Measurements from ENCODE around the gene C1QA.
A peak's percentile ranks its signal among the peaks of the same experiment; 100 is the strongest.

Gene C1QA

GRCh38 chr1:22643381-22643780, 7.0 kb downstream of the C1QA start, which contains the start of gene C1QC:
Gene C1QC, plus strand, starts transcription at chr1:22643633. Its CDS starts 391 bp downstream, at chr1:22644024.
- H3K27me3 Mint-ChIP-seq = peaks cover 63% of the 10 kb centered on the region
- no peaks in the 10 kb centered on the region for H3K36me3 Mint-ChIP-seq
- H3K4me1 Mint-ChIP-seq = no peaks in the 10 kb centered on the region
- ATAC-seq = no peak
- H3K27ac Mint-ChIP-seq = no peak within 1 kb of the TSS
- H3K9me3 Mint-ChIP-seq = no peaks in the 10 kb centered on the region
- no peak within 1 kb of the TSS for H3K4me3 Mint-ChIP-seq

DNA sequence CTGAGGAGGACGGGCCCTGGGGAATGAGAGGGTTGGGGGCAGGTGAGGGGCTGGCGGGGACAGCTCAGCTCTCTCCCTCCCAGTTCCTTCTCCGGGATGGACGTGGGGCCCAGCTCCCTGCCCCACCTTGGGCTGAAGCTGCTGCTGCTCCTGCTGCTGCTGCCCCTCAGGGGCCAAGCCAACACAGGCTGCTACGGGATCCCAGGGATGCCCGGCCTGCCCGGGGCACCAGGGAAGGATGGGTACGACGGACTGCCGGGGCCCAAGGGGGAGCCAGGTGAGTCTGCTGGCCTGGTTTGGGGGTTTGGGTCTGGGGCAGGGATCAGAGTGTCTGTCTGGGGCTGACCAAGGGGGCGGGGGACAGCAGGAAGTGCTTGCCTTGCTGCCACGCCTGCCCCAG, 7.5 kb downstream of the C1QA start:
- no peak overlapping the region for H3K4me3 Mint-ChIP-seq
- no peak for ATAC-seq
- H3K36me3 Mint-ChIP-seq = no peaks in the 10 kb centered on the region
- no peaks in the 10 kb centered on the region for H3K4me1 Mint-ChIP-seq
- no peak overlapping the region for H3K27ac Mint-ChIP-seq
- peaks cover 60% of the 10 kb centered on the region for H3K27me3 Mint-ChIP-seq
- H3K9me3 Mint-ChIP-seq = no peaks in the 10 kb centered on the region

- Mint-ChIP-seq H3K36me3 (no peaks in the 10 kb centered on the region), H3K27ac (no peak overlapping the region), H3K27me3 (peaks cover 49% of the 10 kb centered on the region), H3K4me1 (no peaks in the 10 kb centered on the region), H3K4me3 (no peak overlapping the region), H3K9me3 (no peaks in the 10 kb centered on the region)
- no peak for ATAC-seq
These were observed 9.5 kb downstream of the C1QA start for GRCh38 chr1:22645931-22646330.

DNA sequence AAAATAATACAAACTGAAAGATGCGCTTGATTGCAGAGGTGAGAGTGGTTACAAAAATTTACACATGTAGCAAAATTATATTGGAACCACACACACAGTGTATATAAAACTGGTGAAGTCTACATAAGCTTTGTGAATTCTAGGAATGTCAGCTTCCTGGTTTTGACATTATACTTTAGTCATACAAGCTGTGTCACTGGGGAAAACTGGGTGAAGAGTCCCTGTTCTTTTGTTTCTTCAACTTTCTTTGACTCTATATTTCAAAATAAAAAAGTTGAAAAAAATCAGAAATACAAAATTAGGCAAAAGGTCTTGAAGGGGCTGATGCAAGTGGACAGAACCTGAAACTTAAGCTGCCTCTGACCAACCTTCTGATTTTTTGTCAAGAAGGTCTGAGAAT, 10.0 kb downstream of the C1QA start:
- no peak overlapping the region for H3K27ac Mint-ChIP-seq
- no peak overlapping the region for H3K4me3 Mint-ChIP-seq
- no peaks in the 10 kb centered on the region for H3K36me3 Mint-ChIP-seq
- H3K27me3 Mint-ChIP-seq = peaks cover 44% of the 10 kb centered on the region
- H3K4me1 Mint-ChIP-seq = no peaks in the 10 kb centered on the region
- ATAC-seq = no peak
- no peaks in the 10 kb centered on the region for H3K9me3 Mint-ChIP-seq

GRCh38 chr1:22650089-22650693, 13.8 kb downstream of the C1QA start:
- no peak for ATAC-seq
- H3K27me3 Mint-ChIP-seq = peaks cover 32% of the 10 kb centered on the region
- H3K36me3 Mint-ChIP-seq = no peaks in the 10 kb centered on the region
- no peak overlapping the region for H3K4me3 Mint-ChIP-seq
- no peaks in the 10 kb centered on the region for H3K4me1 Mint-ChIP-seq
- H3K27ac Mint-ChIP-seq = no peak overlapping the region
- no peaks in the 10 kb centered on the region for H3K9me3 Mint-ChIP-seq

DNA sequence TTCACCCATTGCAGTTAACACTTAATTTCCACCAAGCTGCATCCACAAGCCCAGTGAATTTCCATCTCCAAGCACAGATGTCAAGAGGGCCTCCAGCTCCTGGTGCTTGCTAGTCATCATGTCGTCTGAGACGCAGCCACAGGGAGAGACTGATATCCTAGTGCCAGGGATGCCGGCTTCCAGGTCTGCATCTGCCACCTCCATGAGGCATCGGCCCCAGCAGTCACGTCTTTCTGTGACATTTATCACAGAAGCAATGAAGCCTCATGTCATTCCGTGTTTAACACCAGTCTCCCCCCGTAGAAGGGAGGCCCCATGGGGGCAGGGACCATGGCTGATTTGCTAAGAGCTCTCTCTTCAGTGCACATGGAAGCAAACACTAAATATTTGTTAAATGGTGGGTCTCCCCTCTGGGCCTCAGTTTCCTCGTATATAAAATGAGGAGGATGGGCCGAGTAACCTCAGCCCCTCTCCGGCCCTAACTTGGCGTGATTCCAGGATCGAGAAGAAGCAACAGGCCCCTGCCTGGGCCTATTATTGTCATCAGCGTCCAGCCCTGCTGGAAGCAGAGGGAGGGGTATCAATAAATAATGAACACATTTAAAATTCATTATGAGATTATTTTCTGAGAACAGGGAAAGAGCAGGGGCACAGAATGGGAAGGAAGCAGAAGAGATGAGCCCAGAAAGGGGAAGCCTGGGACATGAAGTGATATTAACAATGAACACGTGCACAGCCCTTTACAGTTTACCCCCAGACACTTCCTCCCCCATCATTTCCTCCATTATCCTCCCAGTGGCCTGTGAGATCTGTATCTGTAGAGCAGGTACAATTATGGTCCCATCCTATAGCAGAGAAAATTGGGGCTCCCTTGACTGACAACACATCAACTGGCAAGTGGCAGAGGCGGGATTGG, 15.8 kb downstream of the C1QA start:
- Mint-ChIP-seq H3K36me3 (no peaks in the 10 kb centered on the region), H3K4me1 (no peaks in the 10 kb centered on the region), H3K9me3 (no peaks in the 10 kb centered on the region), H3K27me3 (peaks cover 40% of the 10 kb centered on the region), H3K27ac (no peak overlapping the region), H3K4me3 (no peak overlapping the region)
- no peak for ATAC-seq

GRCh38 chr1:22652881-22653316, 16.5 kb downstream of the C1QA start, which contains the start of gene C1QB:
Gene C1QB, plus strand, starts transcription at chr1:22653236. Its CDS starts 6,227 bp downstream, at chr1:22659463.
- H3K27me3 Mint-ChIP-seq = peaks cover 45% of the 10 kb centered on the region
- H3K36me3 Mint-ChIP-seq = no peaks in the 10 kb centered on the region
- no peak within 1 kb of the TSS for H3K27ac Mint-ChIP-seq
- H3K9me3 Mint-ChIP-seq = no peaks in the 10 kb centered on the region
- H3K4me3 Mint-ChIP-seq = no peak within 1 kb of the TSS
- no peaks in the 10 kb centered on the region for H3K4me1 Mint-ChIP-seq
- ATAC-seq = no peak

- Mint-ChIP-seq H3K4me1 (no peaks in the 10 kb centered on the region), H3K36me3 (no peaks in the 10 kb centered on the region), H3K27me3 (peaks cover 61% of the 10 kb centered on the region), H3K9me3 (peaks cover 8% of the 10 kb centered on the region), H3K4me3 (no peak overlapping the region), H3K27ac (no peak overlapping the region)
- no peak for ATAC-seq
These were observed 18.3 kb downstream of the C1QA start for GRCh38 chr1:22654692-22655091.

GRCh38 chr1:22658385-22659163, 22.1 kb downstream of the C1QA start:
- no peak overlapping the region for H3K27ac Mint-ChIP-seq
- no peak overlapping the region for H3K4me3 Mint-ChIP-seq
- H3K27me3 Mint-ChIP-seq = peaks cover 65% of the 10 kb centered on the region
- no peaks in the 10 kb centered on the region for H3K36me3 Mint-ChIP-seq
- ATAC-seq = no peak
- peaks cover 8% of the 10 kb centered on the region for H3K9me3 Mint-ChIP-seq
- H3K4me1 Mint-ChIP-seq = no peaks in the 10 kb centered on the region

DNA sequence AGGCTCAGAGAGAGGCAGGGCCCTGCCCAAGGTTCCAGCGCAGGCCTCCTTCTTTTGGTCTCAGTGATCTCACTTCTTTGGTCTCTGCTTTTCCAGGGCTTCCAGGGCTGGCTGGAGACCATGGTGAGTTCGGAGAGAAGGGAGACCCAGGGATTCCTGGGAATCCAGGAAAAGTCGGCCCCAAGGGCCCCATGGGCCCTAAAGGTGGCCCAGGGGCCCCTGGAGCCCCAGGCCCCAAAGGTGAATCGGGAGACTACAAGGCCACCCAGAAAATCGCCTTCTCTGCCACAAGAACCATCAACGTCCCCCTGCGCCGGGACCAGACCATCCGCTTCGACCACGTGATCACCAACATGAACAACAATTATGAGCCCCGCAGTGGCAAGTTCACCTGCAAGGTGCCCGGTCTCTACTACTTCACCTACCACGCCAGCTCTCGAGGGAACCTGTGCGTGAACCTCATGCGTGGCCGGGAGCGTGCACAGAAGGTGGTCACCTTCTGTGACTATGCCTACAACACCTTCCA, 24.4 kb downstream of the C1QA start:
- H3K4me3 Mint-ChIP-seq = no peak overlapping the region
- H3K36me3 Mint-ChIP-seq = no peaks in the 10 kb centered on the region
- H3K27me3 Mint-ChIP-seq = peaks cover 73% of the 10 kb centered on the region
- H3K27ac Mint-ChIP-seq = no peak overlapping the region
- H3K4me1 Mint-ChIP-seq = no peaks in the 10 kb centered on the region
- peaks cover 8% of the 10 kb centered on the region for H3K9me3 Mint-ChIP-seq
- ATAC-seq = no peak

DNA sequence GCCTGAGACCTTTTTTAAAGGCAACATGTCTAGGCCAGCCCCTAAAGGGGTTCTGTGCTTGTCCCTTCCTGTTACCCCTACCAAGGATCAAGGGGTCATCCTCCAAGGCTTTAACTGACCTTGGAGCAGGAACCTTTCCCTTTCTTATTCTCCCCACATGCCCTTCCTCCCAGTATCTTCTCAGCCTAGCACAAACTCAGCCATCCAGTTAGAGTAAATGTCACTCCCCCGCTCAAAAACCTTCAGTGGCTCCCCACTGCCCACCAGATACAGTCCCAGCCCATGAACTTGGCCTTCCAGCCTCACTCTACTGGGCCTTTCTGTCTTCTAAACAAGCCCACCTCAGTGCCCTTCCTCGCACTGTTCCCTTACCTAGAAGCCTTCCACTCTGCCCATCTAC, 25.5 kb downstream of the C1QA start:
- H3K36me3 Mint-ChIP-seq = no peaks in the 10 kb centered on the region
- no peaks in the 10 kb centered on the region for H3K4me1 Mint-ChIP-seq
- H3K27me3 Mint-ChIP-seq = peaks cover 62% of the 10 kb centered on the region
- H3K4me3 Mint-ChIP-seq = no peak overlapping the region
- no peak overlapping the region for H3K27ac Mint-ChIP-seq
- ATAC-seq = no peak
- H3K9me3 Mint-ChIP-seq = peaks cover 8% of the 10 kb centered on the region

GRCh38 chr1:22662318-22662717, 25.9 kb downstream of the C1QA start:
- ATAC-seq = peak; percentile 26
- Mint-ChIP-seq H3K27me3 (peaks cover 58% of the 10 kb centered on the region), H3K9me3 (peaks cover 8% of the 10 kb centered on the region), H3K4me1 (no peaks in the 10 kb centered on the region), H3K36me3 (no peaks in the 10 kb centered on the region), H3K4me3 (no peak overlapping the region), H3K27ac (no peak overlapping the region)

DNA sequence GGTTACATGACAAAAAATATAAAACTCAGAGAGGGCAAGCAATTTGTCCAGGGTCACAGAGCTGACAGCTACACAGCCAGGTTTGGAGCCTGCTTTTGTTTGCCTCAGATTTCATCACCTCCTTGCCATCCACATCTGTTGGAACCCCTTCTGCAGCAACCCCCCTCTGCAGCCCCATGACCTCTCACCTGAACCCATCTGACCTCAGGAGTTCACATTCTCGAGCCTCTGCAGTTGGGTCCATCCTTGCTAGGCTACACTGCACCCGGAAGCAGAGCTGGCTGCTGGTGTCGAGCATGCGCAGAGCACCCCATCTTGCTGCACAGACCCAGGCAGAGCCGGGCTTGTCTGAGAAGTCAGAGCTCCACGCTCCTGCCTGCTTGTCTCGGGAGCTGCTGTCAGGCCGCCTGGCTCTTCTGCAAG, 26.6 kb downstream of the C1QA start:
- Mint-ChIP-seq H3K9me3 (peaks cover 8% of the 10 kb centered on the region), H3K27ac (no peak overlapping the region), H3K36me3 (no peaks in the 10 kb centered on the region), H3K4me3 (no peak overlapping the region), H3K4me1 (no peaks in the 10 kb centered on the region), H3K27me3 (peaks cover 53% of the 10 kb centered on the region)
- ATAC-seq = no peak

DNA sequence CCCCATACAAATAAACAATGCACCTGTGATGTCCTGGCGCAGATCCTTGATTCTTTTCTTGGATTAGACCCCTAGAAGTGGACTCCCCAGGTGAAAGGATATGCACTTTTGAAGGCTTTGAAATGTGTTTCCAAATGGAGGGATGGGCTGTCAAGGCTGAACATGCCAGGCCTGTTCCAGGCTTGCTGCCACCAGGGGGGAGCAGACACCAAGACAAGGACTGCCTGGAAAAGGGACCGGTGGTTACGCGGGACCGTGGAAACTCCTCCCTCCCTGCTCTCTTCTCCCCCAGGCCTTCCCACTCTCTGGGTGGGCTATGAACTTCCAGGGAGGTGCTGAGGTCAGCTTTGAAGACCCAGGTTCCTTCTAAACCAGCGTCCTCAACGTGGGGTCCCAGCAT, 29.3 kb downstream of the C1QA start:
- H3K4me3 Mint-ChIP-seq = no peak overlapping the region
- H3K27ac Mint-ChIP-seq = no peak overlapping the region
- H3K9me3 Mint-ChIP-seq = no peaks in the 10 kb centered on the region
- no peaks in the 10 kb centered on the region for H3K36me3 Mint-ChIP-seq
- peaks cover 55% of the 10 kb centered on the region for H3K27me3 Mint-ChIP-seq
- H3K4me1 Mint-ChIP-seq = no peaks in the 10 kb centered on the region
- ATAC-seq = no peak

DNA sequence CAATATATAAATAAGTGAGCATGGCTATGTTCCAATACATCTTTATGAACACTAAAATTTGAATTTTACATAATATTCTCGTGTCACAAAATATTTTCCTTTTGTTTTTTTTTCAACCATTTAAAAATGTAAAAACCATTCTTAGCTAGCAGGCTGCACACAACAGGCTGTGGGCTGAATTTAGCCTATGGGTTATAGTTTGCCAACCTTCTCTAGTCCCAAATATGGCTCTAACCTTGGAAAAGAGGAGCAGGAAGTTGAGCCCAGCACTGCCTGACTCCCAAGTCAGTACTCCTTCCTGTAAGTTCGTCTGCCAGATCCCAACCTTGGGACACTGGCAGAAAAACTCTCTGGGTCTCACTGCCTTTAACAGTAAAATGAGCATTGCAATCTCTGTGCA, 30.0 kb downstream of the C1QA start:
- ATAC-seq = no peak
- H3K27ac Mint-ChIP-seq = no peak overlapping the region
- H3K4me3 Mint-ChIP-seq = no peak overlapping the region
- H3K4me1 Mint-ChIP-seq = no peaks in the 10 kb centered on the region
- H3K36me3 Mint-ChIP-seq = no peaks in the 10 kb centered on the region
- H3K9me3 Mint-ChIP-seq = no peaks in the 10 kb centered on the region
- peaks cover 59% of the 10 kb centered on the region for H3K27me3 Mint-ChIP-seq

Measured in stimulated activated memory B cell treated with anti-CD40 and anti-IgM and Interleukin-4, amounts not matched to agents 10 μg/mL and 1 μg/mL and 100 μg/mL, for 72 hours (primary cell).